KOPT-K1 (cell line): ENCODE results near the gene SERPINA6.
"Not testable (repeated sequence)": the region's sequence is repeated elsewhere in the genome, so short reads cannot be mapped to it uniquely, and the experiment has no call there.

Source experiments
- H3K27ac ChIP-seq: fragments of 200-600 bp; sonication (generic); 2 replicates; pipeline ENCODE4 v1.5.1; 2016; ENCODE audit warnings: antibody characterized with exemption, mild to moderate bottlenecking, low read depth, low read length; ENCODE audit not compliant: poor library complexity, severe bottlenecking
- H3K36me3 ChIP-seq: fragments of 200-600 bp; sonication (generic); 2 replicates; pipeline ENCODE4 v1.5.1; 2017; ENCODE audit warnings: antibody characterized with exemption, mild to moderate bottlenecking, low read length, moderate library complexity; ENCODE audit not compliant: insufficient read depth
- H3K9me3 ChIP-seq: fragments of 200-600 bp; sonication (generic); 2 replicates; pipeline ENCODE4 v1.5.1; 2017; ENCODE audit warnings: antibody characterized with exemption, low read length, mild to moderate bottlenecking; ENCODE audit not compliant: insufficient read depth, poor library complexity, severe bottlenecking

Gene SERPINA6

GRCh38 chr14:94295360-94296180 lies 27.6 kb downstream of the SERPINA6 start:
- no peak overlapping the region for H3K27ac ChIP-seq
- no peaks in the 10 kb centered on the region for H3K9me3 ChIP-seq
- H3K36me3 ChIP-seq = no peaks in the 10 kb centered on the region

GRCh38 chr14:94293578-94293924 lies 29.6 kb downstream of the SERPINA6 start:
- no peaks in the 10 kb centered on the region for H3K36me3 ChIP-seq
- H3K9me3 ChIP-seq = no peaks in the 10 kb centered on the region
- no peak overlapping the region for H3K27ac ChIP-seq

- no peaks in the 10 kb centered on the region for H3K36me3 ChIP-seq
- no peak within 1 kb of the TSS for H3K27ac ChIP-seq
- H3K9me3 ChIP-seq = no peaks in the 10 kb centered on the region
These were observed 30.1 kb downstream of the SERPINA6 start, which contains the start of gene SERPINA10 for GRCh38 chr14:94292872-94293577. SERPINA10 (minus strand) TSS chr14:94293268; CDS start chr14:94290593, 2,675 bp downstream.

- no peak overlapping the region for H3K27ac ChIP-seq
- H3K9me3 ChIP-seq = no peaks in the 10 kb centered on the region
- H3K36me3 ChIP-seq = no peaks in the 10 kb centered on the region
These were observed 30.6 kb downstream of the SERPINA6 start for GRCh38 chr14:94292526-94292871.

GRCh38 chr14:94291906-94292525 lies 31.1 kb downstream of the SERPINA6 start:
- no peaks in the 10 kb centered on the region for H3K36me3 ChIP-seq
- H3K9me3 ChIP-seq = no peaks in the 10 kb centered on the region
- no peak overlapping the region for H3K27ac ChIP-seq

- H3K36me3 ChIP-seq = no peaks in the 10 kb centered on the region
- no peaks in the 10 kb centered on the region for H3K9me3 ChIP-seq
- no peak overlapping the region for H3K27ac ChIP-seq
These were observed 31.8 kb downstream of the SERPINA6 start for GRCh38 chr14:94291159-94291905.

- H3K36me3 ChIP-seq = no peaks in the 10 kb centered on the region
- H3K9me3 ChIP-seq = no peaks in the 10 kb centered on the region
- H3K27ac ChIP-seq = no peak overlapping the region
These were observed 32.9 kb downstream of the SERPINA6 start for GRCh38 chr14:94290197-94290596.

GRCh38 chr14:94288610-94289465 lies 34.3 kb downstream of the SERPINA6 start:
- H3K9me3 ChIP-seq = no peaks in the 10 kb centered on the region
- H3K27ac ChIP-seq = no peak overlapping the region
- H3K36me3 ChIP-seq = no peaks in the 10 kb centered on the region

GRCh38 chr14:94285158-94285557 lies 38.0 kb downstream of the SERPINA6 start:
- Histone ChIP-seq H3K9me3 (no peaks in the 10 kb centered on the region), H3K27ac (no peak overlapping the region), H3K36me3 (no peaks in the 10 kb centered on the region)

- H3K36me3 ChIP-seq = no peaks in the 10 kb centered on the region
- H3K9me3 ChIP-seq = no peaks in the 10 kb centered on the region
- no peak overlapping the region for H3K27ac ChIP-seq
These were observed 38.9 kb downstream of the SERPINA6 start for GRCh38 chr14:94284221-94284620.

GRCh38 chr14:94282991-94283723 lies 40.0 kb downstream of the SERPINA6 start:
- H3K36me3 ChIP-seq = no peaks in the 10 kb centered on the region
- no peak overlapping the region for H3K27ac ChIP-seq

GRCh38 chr14:94278731-94279130 lies 44.4 kb downstream of the SERPINA6 start:
- Histone ChIP-seq H3K9me3 (no peaks in the 10 kb centered on the region), H3K36me3 (no peaks in the 10 kb centered on the region), H3K27ac (no peak overlapping the region)

More at GRCh38 chr14:94282991-94283723, 40.0 kb downstream of the SERPINA6 start:
- no peaks in the 10 kb centered on the region for H3K9me3 ChIP-seq

GRCh38 chr14:94276898-94277561 lies 46.1 kb downstream of the SERPINA6 start:
- H3K27ac ChIP-seq, H3K9me3 ChIP-seq, H3K36me3 ChIP-seq: not testable (repeated sequence)
